HG03342 (cell line): ENCODE measurements around the gene PACSIN3.

Experiments used
- ATAC-seq: cut with Tn5 transposase; IDR thresholded peaks from one replicate; pipeline ENCODE4 v1.9.1; 2021; ENCODE audit warnings: mild to moderate bottlenecking, moderate library complexity; ENCODE audit not compliant: unreplicated experiment

The PACSIN3 gene

GRCh38 chr11:47154616-47155570 lies 31.3 kb downstream of the PACSIN3 start:
- ATAC-seq: no peak

DNA sequence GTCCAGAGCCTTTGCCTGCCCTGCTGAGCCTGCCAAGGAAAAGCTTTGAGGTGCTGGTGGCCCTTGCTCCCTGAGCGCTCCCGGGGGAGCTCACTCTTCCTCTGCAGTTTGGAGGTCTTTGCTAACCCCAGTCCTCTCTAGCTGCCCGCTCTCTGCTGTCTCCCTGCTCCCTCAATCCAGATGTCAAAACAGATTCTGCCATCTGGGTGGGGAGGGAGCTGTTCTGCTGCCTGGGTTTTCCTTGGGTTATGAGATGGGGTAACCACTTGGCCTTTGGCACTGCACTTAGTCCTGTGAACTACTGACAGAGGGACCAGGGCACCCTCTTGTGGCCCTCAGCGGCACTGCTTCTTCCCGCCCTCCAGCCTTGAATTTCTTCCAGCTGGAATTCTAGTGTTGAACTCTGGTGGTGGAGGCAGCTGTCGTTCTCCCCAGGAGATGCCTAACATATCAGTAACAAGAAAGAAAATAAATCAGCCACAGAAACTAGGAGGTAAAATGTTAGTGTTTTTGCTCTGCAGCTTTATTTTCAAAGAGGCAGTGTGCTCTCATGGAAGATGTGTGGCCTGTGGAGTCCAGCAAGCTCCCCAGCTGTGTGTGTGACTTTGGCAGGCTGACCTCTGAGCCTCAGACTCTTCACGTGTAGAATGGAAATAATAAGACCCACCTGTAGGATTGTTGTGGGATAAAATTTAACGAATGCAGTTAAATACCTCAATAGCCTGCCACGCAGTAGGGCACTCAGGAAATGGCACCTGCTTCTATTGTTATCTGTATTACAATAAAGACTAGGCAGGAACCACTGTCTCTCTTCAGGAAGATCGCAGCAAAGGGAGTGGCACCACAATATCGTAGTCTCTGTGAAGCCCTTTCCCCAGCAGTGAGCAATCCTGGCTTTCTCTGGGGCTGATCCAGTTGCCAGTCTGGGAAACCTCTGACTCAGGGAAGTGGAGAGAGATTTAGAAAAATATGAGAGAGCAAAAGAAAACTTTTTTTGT lies 33.0 kb downstream of the PACSIN3 start:
- ATAC-seq: no peak

DNA sequence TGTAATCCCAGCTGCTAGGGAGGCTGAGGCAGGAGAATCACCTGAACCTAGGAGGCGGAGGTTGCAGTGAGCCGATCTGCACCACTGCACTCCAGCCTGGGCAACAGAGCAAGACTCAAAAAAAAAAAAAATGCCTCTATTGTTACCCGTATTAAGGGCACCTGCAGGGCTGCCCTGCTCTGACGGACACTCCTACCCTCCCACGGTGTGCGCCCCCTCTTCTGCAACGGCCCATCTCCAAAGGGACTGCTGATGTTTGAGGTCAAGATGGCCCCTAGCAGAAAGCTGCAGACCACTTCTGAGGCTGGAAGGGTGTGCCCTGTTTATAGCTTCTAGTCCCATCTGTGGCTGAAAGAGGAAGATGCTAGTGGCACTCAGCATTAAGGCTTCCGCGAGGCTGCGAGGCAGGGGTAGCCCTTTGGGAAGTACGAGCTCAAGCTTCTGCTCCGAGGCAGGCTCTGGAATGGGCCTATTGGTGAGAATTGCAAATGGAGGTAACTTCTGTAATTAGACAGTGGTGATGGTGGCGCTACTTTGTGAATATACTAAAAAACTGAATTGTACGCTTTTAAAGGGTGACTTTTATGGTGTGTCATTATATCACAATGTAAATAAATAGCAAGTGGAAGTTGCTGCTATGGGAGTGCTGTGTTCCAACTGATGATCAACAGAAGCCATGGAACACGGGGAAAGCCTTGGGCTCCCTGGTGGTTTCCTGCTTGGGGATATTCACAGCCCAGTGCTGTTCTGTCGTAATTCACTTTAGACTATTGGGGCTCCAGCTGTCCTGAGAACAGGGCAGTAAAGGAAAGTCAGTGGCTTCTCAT lies 33.9 kb downstream of the PACSIN3 start:
- no peak for ATAC-seq

GRCh38 chr11:47149782-47150181 lies 36.5 kb downstream of the PACSIN3 start:
- no peak for ATAC-seq

DNA sequence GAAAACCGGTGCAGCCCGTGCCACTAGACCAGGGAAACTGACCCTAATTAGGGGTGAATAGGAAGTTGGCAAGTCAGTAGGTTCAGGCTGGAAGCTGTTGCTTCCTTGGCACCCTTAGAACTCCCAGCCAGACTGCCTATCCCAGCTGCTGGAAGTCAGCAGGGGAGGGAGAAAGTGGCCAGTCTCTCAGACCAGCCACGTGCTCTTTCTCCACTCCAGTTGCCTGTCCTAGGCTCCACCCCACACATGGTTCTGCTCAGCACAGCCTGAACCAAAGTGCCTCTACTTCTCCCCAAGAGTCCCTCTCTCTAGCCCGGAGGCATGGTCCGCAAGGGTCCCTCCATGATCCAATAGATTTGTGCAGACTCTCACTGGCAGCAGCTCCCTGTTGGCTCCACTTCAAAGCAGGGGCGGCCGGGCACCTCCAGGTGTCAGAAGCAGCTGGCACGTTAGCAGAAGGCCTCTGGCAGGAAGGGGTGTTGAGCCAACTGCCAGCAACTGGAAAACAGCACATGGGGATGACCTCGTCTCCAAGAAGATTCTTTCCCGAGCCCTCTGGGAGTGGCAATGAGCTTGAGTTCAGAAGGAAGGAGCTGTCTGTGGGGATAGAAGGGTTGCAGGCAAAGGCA lies 37.2 kb downstream of the PACSIN3 start:
- ATAC-seq: no peak

DNA sequence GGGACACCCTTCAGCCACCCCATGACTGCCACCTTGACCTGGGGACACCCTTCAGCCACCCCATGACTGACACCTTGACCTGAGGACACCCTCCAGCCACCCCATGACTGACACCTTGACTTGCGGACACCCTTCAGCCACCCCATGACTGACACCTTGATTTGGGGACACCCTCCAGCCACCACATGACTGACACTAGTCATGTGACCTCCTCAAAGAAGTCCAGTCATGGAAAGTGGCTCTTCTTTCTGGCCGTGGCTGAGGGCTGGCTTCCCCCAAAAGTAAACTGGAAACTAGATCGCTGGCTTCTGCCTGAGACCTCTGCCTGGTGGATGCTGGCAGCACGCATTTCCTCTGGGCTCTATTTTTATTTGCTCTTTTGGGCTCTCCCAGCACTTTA lies 38.0 kb downstream of the PACSIN3 start:
- ATAC-seq: no peak

- ATAC-seq: no peak
Measured at GRCh38 chr11:47147681-47148080, 38.6 kb downstream of the PACSIN3 start.

DNA sequence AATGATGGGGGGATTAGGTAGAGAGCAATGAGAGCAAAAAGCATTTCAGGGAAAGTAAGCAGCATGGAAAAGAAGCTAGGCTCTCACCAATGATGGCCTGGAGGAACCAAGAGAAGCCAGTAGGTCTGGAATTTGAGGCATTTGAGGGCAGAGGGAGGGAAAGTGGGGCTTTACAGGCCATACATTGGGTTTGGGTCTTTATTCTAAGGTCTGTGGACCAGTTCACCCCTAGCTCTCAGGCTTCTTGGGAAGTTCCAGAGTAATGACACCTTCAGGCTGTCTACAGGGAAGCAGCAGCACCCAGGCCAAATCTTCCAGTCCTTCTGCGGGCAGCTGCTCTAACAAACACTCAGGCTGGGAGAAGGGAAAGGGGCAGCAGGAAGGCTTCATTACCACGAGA lies 39.0 kb downstream of the PACSIN3 start:
- no peak for ATAC-seq

DNA sequence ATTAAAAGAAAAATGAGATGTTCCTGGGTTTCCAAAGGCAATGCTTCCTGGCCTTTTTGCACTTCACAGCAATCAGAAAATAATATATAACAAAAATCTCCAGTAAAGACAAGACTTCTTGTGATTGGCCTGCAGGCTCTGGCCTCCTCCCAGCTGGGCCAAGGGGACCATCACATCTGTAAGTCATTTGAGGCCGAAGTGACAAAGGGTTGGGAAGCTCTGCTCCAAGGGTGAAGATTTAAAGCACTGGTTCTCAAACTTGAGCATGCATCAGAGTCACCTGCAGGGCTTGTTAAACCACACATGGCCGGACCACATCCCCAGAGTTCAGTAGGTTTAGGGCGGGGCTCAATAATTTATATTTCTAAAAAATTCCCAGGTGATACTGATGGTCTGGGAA lies 41.7 kb downstream of the PACSIN3 start:
- ATAC-seq: no peak

DNA sequence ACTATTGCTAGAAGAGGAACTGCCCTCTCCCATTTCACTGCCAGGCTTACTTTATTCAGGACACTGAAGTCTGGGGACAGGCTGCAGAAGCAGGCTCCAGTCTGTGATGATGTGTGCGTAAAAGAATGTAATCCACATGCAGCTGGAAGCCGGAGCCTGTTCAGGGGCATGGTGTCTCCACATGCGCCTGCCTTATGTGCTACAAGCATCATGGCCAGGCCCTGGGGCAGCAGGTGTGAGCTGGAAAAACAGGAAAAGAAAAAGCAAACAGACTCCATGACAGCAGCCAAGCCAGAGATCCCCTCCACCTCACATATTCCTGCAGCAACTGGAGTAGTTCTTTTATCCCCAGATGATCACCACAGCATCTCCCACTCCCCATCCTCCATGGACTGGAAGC lies 42.9 kb downstream of the PACSIN3 start:
- no peak for ATAC-seq

DNA sequence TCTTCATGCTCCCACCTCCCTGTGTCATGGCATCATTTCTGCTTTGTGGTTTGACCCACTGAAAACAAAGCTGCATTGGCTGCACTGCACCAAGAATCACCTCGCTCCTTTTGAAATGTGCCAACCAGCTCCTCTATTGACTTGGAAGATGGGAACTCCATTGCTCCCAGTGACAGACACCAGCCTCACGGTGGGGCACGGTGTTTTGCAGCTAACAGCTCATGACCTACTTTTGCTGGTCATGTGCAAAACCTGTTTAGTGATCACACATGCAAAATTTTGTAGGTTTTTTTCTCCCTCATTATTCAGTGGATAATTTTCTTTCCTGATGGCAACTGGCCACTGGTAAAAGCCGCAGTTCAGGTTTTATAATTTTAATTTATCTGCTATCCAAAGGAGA lies 46.4 kb downstream of the PACSIN3 start:
- no peak for ATAC-seq

DNA sequence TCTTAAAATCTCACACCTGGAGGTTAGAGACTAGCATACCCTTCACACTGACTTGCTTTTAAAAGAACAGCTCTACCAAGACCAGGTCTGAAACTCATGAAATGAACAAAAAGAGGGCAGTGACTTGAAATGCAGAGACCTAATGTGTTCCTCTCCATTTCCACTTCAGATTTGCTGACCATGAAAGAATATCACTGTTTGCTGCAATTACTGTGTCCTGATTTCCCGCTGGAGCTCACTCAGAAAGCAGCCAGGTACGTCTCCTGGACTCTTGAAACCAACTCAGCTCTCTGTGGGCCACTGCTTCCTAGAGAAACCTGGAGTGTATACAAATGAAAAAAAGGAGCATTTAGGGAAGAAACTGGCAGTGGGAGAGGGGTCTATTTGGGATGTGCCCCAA lies 48.8 kb downstream of the PACSIN3 start:
- ATAC-seq: no peak

- ATAC-seq: no peak
Measured at GRCh38 chr11:47136921-47137320, 49.3 kb downstream of the PACSIN3 start.

- ATAC-seq: no peak
Measured at GRCh38 chr11:47136327-47136726, 49.9 kb downstream of the PACSIN3 start.

DNA sequence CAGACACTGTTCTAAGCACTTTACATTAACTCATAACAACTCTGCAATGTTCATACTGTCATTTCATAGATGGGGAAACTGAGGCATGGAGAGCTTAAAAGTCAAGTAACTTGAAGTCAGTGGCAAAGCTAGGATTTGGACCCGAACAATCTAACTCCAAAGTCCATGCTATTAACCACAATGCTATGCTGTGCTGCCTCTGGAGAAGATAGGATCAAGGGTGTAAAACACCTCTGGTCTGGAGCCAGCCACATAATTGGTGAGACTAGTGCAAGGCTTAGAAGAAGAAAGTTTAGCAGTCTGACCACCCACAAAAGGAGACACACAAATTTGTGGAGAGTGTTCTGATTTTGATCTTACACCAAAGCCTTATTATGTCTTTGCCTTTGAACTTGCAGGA lies 53.3 kb downstream of the PACSIN3 start:
- no peak for ATAC-seq

DNA sequence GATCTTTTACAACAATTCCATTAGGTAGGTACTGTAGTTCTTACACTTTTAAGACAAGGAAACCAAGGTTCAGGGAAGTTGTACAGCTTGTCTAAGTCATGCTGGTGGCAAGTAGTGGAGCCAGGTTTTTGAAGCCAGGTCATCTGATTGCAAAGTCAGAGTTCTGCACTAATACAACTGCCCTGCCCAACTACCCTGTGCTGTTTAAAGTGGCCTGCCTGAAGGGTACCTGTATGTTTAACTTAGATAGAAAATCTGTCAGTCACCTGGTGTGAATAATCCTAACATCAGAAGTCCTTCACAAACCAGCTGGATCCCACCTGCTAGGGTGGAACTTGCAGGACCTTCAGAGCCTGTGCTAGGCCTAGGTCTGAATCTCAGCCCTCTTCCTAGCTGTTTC lies 53.7 kb downstream of the PACSIN3 start:
- ATAC-seq: no peak

GRCh38 chr11:47131136-47131535 lies 55.1 kb downstream of the PACSIN3 start:
- no peak for ATAC-seq

- ATAC-seq: no peak
Measured at GRCh38 chr11:47130543-47130942, 55.7 kb downstream of the PACSIN3 start.
